ENCODE results near the gene ISM2.

DNA sequence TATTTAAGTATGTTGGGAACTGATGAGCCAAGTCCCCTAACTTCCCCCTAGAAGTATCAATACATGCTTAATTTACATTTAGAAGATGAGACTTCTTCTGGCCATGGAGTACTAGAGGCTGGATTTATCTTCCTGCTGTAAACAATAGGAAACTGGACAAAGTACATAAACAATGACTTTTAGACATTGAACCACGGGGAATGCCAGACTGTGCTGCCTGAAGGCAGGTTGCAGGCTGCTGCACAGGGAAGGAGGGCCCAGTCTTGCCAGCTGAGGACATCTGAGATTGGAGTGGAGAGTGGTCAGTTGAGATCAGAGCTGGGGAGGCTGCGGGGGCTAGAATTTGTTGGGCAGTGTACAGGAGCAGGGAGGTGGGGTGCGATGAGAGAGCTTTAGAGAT is 24.5 kb upstream of the ISM2 start:
- TF ChIP-seq, protein P1, sequence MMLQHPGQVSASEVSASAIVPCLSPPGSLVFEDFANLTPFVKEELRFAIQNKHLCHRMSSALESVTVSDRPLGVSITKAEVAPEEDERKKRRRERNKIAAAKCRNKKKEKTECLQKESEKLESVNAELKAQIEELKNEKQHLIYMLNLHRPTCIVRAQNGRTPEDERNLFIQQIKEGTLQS (IDR thresholded peaks at IDR 0.05): no peak
- TF ChIP-seq, protein P2, sequence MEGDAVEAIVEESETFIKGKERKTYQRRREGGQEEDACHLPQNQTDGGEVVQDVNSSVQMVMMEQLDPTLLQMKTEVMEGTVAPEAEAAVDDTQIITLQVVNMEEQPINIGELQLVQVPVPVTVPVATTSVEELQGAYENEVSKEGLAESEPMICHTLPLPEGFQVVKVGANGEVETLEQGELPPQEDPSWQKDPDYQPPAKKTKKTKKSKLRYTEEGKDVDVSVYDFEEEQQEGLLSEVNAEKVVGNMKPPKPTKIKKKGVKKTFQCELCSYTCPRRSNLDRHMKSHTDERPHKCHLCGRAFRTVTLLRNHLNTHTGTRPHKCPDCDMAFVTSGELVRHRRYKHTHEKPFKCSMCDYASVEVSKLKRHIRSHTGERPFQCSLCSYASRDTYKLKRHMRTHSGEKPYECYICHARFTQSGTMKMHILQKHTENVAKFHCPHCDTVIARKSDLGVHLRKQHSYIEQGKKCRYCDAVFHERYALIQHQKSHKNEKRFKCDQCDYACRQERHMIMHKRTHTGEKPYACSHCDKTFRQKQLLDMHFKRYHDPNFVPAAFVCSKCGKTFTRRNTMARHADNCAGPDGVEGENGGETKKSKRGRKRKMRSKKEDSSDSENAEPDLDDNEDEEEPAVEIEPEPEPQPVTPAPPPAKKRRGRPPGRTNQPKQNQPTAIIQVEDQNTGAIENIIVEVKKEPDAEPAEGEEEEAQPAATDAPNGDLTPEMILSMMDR (IDR thresholded peaks at IDR 0.05 in 2 of 3, conservative IDR thresholded peaks at IDR 0.05 in 1 of 3; ENCODE audit: borderline replicate concordance in 1 of 3, insufficient read depth in 1 of 3, low read depth in 2 of 3, low read length in 2 of 3): no peak
- TF ChIP-seq JUND (IDR thresholded peaks at IDR 0.05): no peak
- TF ChIP-seq EZH2 (IDR thresholded peaks at IDR 0.05): no peak
- TF ChIP-seq POLR2A (IDR thresholded peaks at IDR 0.05; ENCODE audit: borderline replicate concordance, extremely low read depth, insufficient read depth, insufficient read length): no peak
- TF ChIP-seq, protein P3, sequence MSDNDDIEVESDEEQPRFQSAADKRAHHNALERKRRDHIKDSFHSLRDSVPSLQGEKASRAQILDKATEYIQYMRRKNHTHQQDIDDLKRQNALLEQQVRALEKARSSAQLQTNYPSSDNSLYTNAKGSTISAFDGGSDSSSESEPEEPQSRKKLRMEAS (IDR thresholded peaks at IDR 0.05): no peak
- TF ChIP-seq TCF7L2 (IDR thresholded peaks at IDR 0.05; ENCODE audit: borderline replicate concordance, extremely low read depth, insufficient read depth, insufficient read length): no peak
- no peak for TF ChIP-seq ZFX (IDR thresholded peaks at IDR 0.05)
- TF ChIP-seq ZNF274 (IDR thresholded peaks at IDR 0.05; ENCODE audit: low read depth, low read length): no peak
- no peak for TF ChIP-seq EZH2phosphoT487 (IDR thresholded peaks at IDR 0.05; ENCODE audit: borderline replicate concordance)
- no peak for TF ChIP-seq SIN3A (IDR thresholded peaks at IDR 0.05; ENCODE audit: low read depth)
- no peak for TF ChIP-seq POLR2AphosphoS5 (IDR thresholded peaks at IDR 0.05; ENCODE audit: low read depth, low read length)
- no peak for TF ChIP-seq FOSL1 (IDR thresholded peaks at IDR 0.05; ENCODE audit: low read depth)

All from HCT116 (cell line).